GM21786 (cell line): ENCODE measurements around the gene TSPAN10.

ENCODE experiments used
- ATAC-seq: cut with Tn5 transposase; IDR thresholded peaks from one replicate; pipeline ENCODE4 v1.9.1; 2021; ENCODE audit not compliant: unreplicated experiment

Gene TSPAN10

DNA sequence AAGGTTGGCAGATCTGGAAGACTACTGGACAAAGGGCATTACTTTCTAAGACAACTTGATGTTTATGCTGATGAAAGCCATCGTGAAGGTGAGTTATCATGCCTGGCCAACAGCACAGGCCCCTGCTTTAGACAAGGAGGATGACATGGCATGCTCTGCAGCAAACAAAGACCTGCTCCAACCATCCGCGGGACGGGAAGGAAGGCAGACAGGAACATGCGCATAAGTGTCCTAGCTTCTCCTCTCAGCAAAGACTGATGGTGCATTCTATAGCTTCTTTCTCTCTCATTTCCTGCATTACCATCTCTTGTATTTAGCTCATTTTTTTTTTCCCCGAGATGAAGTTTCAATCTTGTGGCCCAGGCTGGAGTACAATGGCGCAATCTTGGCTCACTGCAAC lies 5.5 kb upstream of the TSPAN10 start:
- ATAC-seq = no peak

DNA sequence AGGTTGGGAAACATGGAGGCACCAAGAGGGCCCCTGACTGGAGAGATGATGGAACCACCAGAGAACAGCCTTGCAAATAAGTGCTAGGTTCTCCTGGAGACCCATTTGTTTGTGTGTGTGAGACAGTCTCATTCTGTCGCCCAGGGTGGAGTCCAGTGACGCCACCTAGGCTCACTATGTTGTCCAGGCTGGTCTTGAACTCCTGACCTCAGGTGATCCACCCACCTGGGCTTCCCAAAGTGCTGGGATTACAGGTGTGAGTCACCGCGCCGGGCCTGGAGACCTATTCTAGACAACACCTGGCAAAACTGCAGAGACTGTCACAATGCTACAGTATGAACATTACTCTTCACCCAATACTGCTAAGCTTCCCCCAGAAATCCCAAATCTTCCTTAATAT lies 1.6 kb upstream of the TSPAN10 start:
- ATAC-seq = no peak

- peak; percentile 4 for ATAC-seq
These were observed 957 bp upstream of the TSPAN10 start for GRCh38 chr17:81635973-81636504.

- ATAC-seq = no peak
These were observed 1.7 kb downstream of the TSPAN10 start for GRCh38 chr17:81638683-81639082.

GRCh38 chr17:81640011-81640410 lies 3.0 kb downstream of the TSPAN10 start:
- no peak for ATAC-seq

- no peak for ATAC-seq
These were observed 5.0 kb downstream of the TSPAN10 start for GRCh38 chr17:81641825-81642489.

- no peak for ATAC-seq
These were observed 7.5 kb downstream of the TSPAN10 start for GRCh38 chr17:81644496-81644895.

DNA sequence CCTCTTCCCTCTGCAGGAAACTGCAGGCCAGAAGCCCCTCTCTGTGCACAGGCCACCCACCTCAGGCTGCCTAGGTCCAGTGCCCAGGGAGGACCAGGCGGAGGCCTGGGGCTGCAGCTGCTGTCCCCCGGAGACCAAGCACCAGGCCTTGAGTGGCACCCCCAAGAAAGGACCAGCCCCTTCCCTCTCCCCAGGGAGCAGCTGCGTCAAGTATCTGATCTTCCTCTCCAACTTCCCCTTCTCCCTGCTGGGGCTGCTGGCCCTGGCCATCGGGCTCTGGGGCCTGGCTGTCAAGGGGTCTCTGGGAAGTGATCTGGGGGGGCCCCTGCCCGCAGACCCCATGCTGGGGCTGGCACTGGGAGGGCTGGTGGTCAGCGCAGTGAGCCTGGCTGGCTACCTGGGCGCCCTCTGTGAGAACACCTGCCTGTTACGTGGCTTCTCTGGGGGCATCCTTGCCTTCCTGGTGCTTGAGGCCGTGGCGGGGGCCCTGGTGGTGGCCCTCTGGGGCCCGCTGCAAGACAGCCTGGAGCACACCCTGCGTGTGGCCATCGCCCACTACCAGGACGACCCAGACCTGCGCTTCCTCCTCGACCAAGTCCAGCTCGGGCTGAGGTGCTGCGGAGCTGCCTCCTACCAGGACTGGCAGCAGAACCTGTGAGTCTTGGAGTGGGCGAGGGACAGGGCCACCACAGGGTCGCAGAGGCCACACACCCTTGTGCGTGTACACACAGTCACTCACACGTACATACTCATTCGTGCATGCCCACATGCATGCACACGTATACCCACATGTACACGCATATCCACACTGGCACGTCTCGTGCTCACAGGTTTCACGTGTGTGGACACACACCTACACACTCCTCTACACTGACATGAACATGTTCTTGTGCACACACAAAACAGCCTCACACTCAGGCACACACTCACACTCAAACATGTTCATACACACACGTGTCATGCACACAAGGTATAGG lies 8.3 kb downstream of the TSPAN10 start:
- ATAC-seq = no peak

DNA sequence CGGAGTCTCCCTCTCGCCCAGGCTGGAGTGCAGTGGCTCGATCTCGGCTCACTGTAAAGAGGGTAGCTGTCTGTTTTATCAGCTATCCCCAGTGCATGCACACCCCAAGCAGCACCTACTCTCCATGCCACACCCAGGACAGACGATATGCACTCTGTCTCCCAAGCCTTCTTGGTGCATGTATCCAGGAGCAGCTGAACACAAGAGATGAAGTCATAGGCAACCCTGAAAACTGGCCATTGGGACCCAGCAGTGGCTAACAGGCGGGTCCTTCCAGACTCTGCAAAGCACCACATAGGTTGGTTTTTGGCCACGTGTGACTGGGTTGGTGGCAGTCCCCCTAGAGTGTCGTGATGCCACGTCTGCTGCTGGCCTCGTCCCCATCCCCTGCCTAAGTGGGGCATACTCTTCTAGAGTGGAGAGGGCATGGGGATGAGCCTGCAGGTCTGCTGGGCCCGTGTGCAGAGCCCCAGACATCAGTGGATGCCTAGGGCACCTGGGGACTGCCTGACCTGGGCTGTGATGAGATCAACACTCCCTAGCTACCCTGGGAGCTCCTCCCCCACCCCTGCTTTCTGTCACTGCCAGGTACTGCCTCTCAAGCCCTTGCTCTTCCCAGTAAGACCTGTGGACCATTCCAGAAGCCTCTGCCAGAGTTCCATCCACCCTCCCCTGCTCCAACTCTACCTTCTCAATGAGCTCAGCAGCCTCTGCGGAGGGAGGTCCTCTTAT lies 10.0 kb downstream of the TSPAN10 start:
- no peak for ATAC-seq

DNA sequence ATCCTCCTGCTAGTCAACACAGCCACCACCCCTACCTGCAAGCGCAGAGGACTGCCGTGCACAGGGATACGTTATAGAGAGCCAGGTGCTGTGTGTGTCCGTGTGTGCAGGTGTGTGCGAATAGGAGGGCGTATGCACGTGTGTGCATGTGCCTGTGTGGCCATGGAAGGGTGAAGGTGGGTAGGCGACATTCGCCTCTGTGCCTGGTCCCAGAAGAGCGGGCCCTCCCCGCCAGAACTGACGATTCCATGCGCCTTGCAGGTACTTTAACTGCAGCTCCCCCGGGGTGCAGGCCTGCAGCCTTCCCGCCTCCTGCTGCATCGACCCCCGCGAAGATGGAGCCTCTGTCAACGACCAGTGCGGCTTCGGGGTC lies 10.6 kb downstream of the TSPAN10 start:
- no peak for ATAC-seq

DNA sequence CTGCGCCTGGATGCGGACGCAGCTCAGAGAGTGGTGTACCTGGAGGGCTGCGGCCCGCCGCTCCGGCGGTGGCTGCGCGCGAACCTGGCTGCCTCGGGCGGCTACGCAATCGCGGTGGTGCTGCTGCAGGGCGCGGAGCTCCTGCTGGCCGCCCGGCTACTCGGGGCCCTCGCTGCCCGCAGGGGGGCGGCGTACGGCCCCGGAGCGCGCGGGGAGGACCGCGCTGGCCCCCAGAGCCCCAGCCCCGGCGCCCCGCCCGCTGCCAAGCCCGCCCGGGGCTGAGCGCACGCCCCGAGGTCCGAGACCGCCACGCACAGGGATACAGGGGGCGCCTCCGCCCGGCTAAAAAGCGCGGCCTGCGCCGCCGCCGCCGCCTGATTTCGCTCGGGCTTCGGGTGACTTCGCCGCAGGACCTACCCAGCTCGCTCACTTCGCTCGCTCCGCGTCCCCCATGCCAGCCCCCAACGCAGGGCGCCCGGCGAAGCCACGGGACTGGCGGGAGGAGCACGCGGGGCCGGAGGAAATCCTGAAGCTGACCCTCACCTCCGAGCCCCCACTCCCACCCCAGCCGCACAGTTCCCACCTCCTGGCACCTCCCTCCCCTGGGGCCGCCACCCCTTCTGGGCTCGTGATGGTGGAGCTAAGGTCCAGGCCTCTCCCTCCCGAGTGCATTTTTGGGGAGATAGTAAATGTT lies 11.2 kb downstream of the TSPAN10 start:
- no peak for ATAC-seq

DNA sequence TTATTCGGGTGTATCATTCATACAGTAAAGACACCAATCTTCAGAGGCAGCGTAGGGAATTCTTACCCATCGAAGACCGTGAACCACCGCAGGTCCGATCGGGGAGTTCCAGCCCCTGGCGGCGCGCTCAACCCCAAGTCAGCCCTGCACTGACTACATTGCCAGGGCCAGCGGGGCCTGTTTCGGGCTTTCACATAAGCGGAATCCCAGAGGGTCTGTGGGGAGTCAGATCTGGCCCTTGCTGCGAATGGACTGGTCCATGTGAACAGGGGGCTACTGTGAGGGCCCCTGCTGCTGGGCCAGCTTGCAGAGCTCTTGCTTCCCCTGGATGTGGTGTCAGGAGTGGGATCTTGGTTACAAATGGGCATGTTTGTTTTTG lies 11.7 kb downstream of the TSPAN10 start:
- no peak for ATAC-seq

- ATAC-seq = no peak
These were observed 14.0 kb downstream of the TSPAN10 start for GRCh38 chr17:81650951-81651350.

DNA sequence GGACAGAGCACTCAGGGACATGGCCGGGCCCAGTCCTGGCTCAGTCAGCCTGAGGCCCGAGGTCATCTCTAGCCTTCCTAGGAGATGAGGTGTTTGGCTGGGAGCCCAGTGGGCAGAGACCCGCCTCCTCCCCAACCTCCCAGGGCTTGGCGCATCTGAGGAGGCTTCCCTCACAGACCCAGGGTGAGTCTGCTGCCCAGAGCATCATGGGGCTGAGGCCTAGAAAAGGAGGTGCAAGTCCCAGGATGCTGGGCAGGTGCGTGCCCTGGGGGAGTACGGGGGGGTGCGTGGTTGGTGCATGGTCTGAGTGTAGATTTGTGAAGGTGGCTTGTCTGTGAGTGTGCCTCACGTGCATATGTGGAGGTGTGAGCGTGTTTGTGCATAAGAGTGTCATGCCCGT lies 14.7 kb downstream of the TSPAN10 start:
- no peak for ATAC-seq

DNA sequence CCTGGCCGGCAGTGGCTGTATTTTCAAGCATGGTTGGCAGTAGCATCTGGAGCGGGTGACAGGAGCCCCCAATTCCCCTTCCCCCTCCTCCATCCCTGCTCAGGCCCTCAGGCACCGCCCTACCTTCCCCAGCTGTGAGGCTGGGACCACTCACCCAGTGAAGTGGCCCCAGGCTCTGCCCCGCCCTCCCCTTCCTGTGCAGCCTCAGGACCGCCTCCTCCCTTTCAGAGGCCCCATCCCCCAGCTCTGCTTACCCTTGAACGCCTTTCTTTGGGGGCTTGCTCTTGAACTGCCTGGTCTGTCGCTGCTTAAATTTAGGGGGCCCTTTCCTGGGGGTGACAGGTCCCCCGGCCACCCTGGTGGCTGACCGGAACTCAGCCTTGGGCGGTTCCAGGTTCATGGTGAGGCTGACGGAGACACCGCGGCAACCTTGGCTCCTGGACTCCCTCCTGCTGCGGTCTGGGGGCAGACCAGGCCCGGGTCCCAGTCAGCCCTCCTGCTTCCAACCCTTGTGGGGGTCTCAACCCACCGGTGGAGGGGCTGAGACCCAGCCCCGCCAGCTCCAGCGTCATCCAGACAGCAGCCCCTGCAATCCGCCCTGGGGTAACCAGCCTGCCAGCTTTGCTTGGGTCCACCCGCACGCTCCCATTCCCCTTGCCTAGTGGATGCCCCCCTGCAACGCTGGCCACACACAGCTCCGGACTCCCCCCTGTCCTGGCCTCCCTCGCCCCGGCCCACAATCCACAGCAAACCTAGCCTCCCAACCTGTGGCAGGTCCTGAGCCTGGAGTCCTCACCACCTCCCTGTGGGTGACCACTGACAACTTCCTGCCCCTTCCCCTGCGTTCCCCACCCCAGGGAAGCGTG lies 16.1 kb downstream of the TSPAN10 start:
- ATAC-seq = no peak

DNA sequence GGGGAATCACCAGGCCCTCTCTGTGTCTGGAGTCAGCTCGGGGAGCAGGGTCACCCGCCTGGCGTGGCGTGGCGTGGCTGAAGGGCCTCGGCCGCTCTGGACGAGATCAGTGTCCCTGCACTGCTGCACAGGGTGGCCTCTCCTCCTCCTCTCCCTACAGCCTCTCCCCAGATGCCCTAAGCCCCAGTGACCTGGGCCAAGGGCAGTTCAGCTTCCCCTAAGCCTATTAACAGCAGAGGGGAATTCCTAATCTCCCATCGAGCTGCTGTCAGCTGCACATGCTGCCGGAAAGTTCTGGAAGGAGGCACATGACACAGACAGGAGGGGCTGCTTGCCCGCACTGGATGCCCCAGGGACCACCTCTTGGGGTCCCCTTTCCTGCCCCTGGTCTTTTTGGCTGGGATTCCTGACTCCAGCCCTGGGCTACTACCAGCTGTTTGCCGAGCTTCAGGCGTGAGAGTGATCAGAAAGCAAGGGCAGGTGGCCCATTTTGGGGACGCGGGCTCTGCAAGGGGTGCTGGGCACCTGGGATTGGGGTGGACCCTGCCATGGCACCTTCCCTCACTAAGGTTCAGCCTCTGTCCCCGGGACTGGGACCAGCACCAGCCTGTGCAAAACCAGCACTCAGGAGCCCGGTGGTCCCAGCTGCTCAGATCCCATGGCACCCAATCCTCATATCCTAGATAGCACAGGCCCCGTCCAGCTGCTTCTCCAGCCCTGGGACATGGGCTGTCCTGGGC lies 18.6 kb downstream of the TSPAN10 start:
- no peak for ATAC-seq

- no peak for ATAC-seq
These were observed 19.2 kb downstream of the TSPAN10 start, which contains the start of gene PDE6G for GRCh38 chr17:81656118-81656743. TSS of gene PDE6G (minus strand) at chr17:81656542. CDS start at chr17:81653305, 3,237 bp downstream.

GRCh38 chr17:81656835-81657234 lies 19.8 kb downstream of the TSPAN10 start:
- no peak for ATAC-seq

DNA sequence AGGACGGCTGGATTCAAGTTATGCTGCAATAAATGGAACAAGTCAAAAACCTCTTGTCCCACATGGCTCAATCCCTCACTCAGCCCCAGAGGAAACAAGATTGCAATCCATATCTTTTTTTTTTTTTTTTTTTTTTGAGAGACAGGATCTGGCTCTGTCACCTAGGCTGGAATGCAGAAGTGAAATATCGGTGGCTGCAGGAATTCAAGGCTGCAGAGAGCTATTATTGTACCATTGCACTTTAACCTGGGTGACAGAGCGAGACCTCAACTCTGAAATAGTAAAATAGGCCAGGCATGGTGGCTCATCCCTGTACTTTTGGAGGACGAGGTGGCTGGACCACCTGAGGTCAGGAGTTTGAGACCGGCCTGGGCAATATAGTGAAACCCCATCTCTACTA lies 22.0 kb downstream of the TSPAN10 start:
- no peak for ATAC-seq
